Right renal pelvis (tissue), 4 donors: ENCODE measurements around the gene THOC3. TPM values are rescaled to one million over a fixed set of nuclear protein-coding genes. Genes with fewer than 3 reads are reported as not detected.
"Not testable (repeated sequence)": the region's sequence is repeated elsewhere in the genome, so short reads cannot be mapped to it uniquely, and the experiment has no call there.

ENCODE experiments used
- DNase-seq, 4 donors: peaks; one replicate each; pipeline ENCODE4 v3.0.0-alpha.2; 2013; ENCODE audit warnings: low read depth in 4 of 4, low spot score in 3 of 4, missing footprints in 1 of 4
- polyA plus RNA-seq, 4 donors: library from polyadenylated mRNA; unstranded; fragments of 120-200 nt; gene quantifications; one replicate each; pipeline ENCODE4 v1.2.1, GENCODE V29; 2013; ENCODE audit not compliant: insufficient read length in 4 of 4

Gene THOC3
- polyA plus RNA-seq: 10 to 100 TPM; 43.0 to 76.5 (median 60.8) TPM

DNA sequence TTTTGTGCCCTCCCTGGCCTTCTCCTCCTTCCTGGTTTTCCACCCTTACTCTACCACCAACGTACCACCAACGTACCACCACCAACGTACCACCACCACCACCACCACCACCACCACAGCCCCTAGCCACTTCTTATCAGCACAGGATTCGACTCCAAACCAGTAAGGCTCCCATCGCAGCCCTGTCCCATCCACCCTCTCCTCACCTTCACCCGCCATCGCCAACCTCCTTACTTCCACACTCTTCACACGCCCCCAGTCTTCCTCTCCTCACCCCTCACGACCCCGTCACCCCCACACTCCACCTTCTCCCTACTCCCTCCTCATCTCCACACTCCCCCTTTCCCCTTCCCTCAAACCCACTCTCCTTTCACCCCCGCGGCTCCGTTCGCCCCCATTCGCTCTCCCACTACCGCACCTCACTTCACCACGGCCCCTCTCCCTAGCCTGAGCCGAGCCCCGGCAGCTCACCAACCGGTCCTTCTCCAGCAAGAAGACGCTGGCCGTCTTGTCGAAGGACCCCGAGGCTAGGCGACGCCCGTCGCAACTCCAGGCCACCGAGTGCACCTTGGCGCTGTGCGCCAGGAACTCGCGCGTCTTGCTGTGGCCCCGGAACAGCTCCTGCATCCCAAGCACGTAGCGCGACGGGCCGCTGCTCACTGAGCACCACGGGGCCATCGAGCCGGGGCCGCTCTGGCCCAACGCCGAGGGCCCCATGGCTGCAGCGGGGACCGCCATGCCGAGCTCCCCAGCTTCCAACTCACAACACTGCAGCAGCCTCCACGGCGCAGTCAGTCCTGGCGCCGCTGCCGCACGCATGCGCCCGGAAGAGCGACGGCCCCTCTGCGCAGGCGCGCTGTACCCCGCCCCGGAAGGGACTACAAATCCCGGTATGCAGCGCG is at the start of gene THOC3:
TSS of gene THOC3 (minus strand) at position 845 of the 902 bp plus-strand sequence. CDS start at position 738, 107 bp downstream.
- DNase-seq: peak; percentile 58 to 74 (median 62)

GRCh38 chr5:176017324-176017723 is 49.2 kb upstream of the THOC3 start:
- DNase-seq: not testable (repeated sequence)

- not testable (repeated sequence) for DNase-seq
Observed at GRCh38 chr5:176014360-176014759, 46.2 kb upstream of the THOC3 start.

GRCh38 chr5:176011088-176011487 is 43.0 kb upstream of the THOC3 start:
- not testable (repeated sequence) for DNase-seq

GRCh38 chr5:176010202-176010601 is 42.1 kb upstream of the THOC3 start:
- DNase-seq: not testable (repeated sequence)

DNA sequence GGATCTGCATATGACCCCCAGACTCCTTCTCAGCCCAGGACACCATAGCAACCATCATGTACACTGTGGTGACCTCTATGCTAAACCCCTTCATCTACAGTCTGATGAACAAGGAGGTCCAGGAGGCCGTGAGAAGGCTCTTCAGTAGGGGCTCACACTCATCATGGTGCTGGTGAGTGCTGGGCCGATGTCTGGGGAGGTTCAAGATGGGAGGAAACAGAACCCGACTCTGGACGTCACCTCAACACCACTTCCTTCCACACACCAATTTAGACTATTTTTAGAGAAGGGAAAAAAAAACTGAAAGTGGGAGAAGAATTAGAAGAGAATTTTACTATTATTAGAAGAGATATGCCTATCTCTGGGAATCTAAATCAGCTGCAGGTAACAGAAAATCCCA is 39.1 kb upstream of the THOC3 start:
- DNase-seq: not testable (repeated sequence)

- DNase-seq: not testable (repeated sequence)
Observed at GRCh38 chr5:176006819-176007218, 38.7 kb upstream of the THOC3 start.

DNA sequence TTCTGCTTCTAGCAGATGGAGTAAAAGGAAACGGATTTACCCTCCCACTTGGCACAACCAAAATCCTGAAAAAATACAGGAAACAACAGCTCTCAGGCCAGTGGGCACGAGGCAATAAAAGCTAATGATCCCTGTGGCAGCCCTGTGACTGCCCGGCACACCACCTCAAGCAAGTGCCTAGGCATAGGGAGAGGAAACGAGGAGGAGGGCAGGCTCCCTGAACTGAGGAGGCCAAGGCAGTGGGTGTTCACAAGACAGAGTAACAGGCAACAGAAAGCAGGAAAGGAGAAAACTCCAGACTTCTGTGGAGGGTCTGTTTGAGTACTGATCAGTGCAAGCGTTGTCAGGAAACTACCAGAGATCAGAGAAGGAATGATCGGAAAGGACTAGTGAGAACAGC is 29.9 kb upstream of the THOC3 start:
- DNase-seq: peak in 2 of 4 donors; percentile 0 to 5

DNA sequence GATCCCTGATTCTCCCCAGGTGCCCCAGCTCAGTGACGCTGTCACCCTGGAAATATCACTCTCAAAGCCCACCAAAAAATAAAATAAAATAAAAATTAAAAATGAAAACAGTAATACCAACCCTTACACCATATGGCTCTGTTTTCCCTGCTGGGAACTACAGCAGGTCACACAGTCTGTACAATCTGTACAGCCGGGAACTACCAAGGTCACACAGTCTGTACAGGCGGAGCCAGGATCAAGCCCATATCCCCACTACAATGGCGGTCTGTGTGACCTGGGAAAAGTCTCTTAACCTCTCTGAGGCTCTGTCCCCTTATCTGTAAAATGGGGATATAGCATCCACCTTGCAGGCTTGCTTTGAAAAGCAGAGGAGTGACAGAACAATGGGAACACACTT is 29.4 kb upstream of the THOC3 start:
- DNase-seq: not testable (repeated sequence)

- not testable (repeated sequence) for DNase-seq
Observed at GRCh38 chr5:175996791-175997190, 28.7 kb upstream of the THOC3 start.

- not testable (repeated sequence) for DNase-seq
Observed at GRCh38 chr5:175995506-175995905, 27.4 kb upstream of the THOC3 start.

GRCh38 chr5:175979371-175979995 is 11.4 kb upstream of the THOC3 start:
- DNase-seq: not testable (repeated sequence)

DNA sequence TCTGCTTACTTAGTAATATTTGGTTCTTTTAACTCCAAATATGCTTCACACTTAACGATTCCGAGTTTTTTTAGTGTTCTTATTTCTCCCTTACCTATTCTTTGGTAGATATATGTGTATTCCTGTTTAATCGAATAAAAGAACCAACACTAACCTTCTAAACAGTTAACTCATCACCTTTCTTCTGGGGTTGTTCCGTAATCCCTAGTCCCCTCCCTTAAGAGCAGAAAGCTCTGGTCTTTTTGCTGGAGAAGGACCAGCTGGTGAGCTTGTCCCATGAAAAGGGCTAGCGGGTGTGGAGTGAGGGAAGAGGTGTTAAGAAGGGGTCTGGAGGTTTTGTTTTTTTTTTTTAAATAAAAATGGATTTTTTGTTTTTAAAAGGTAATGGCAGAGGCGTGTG is 266 bp upstream of the THOC3 start:
- DNase-seq: not testable (repeated sequence)

DNA sequence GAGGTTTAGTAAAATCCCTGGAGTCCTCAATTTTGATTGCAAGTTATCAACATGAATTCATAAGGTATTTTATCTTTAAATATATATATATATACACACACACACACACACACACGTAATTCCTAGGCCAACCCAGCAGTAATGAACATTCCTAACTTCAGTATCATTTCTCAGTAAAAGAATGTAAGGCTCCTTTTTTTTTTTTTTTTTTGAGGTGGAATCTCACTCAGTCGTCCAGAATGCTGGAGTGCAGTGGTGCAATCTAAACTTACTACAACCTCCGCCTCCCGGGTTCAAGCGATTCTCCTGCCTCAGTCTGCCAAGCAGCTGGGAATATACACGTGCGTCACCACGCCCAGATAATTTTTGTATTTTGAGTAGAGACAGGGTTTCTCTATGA is 5.8 kb downstream of the THOC3 start:
- DNase-seq: not testable (repeated sequence)

DNA sequence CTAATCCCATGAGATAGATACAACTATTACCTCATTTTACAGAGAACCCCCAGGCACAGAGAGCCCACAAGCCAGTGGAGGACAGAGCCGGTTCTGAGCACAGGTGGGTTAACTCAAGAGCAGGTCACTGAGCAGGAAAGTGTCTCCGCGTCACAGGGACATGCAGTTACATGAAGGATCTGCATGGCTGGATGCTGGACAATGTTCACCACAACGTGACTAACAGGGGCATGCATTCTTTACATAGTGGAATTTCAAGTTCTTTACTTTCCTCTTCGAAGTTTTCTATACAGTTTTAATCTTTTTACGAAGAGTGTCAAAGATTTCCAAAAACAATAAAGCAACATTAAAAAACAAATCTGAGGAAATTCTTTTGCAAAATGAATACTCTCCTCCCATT is 7.9 kb downstream of the THOC3 start:
- not testable (repeated sequence) for DNase-seq

DNA sequence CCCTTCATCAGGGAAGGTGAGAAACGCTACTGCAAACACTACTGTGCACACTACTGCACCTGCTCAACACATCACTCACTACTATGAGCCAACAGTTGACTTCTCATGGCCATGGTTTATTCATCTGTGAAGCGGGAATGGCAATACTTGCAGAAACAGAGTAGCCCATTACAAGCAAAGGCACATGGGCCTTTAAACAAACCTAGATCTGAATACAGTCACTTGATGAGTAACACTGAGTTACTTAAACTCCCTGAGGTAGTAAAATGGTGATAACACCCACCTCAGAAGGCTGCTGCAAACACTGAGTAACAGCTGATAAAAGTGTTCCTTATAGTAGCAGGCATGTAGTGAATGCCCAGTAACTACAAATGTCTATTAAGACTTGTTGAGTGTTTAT is 9.6 kb downstream of the THOC3 start:
- not testable (repeated sequence) for DNase-seq

DNA sequence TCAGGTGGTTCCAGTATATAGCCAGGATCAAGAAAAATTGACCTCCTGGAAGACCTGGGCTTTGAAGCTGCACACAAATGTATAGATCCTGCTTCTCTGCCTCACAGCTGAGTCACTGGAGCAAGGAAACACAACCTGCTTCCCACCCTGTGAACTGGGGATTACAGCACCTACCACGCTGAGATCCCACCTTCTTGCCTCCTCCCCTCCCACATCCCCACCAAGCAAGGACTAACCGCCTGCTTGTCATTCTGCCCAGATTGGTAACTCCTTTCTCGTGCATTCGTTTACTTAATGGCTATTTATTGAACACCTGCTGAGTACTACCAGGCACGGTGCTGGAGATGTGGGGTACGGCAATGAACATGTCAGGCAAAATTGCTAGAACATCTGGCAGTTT is 14.0 kb downstream of the THOC3 start:
- DNase-seq: not testable (repeated sequence)

- not testable (repeated sequence) for DNase-seq
Observed at GRCh38 chr5:175952810-175953209, 15.3 kb downstream of the THOC3 start.

GRCh38 chr5:175951339-175951969 is 16.7 kb downstream of the THOC3 start:
- DNase-seq: not testable (repeated sequence)

DNA sequence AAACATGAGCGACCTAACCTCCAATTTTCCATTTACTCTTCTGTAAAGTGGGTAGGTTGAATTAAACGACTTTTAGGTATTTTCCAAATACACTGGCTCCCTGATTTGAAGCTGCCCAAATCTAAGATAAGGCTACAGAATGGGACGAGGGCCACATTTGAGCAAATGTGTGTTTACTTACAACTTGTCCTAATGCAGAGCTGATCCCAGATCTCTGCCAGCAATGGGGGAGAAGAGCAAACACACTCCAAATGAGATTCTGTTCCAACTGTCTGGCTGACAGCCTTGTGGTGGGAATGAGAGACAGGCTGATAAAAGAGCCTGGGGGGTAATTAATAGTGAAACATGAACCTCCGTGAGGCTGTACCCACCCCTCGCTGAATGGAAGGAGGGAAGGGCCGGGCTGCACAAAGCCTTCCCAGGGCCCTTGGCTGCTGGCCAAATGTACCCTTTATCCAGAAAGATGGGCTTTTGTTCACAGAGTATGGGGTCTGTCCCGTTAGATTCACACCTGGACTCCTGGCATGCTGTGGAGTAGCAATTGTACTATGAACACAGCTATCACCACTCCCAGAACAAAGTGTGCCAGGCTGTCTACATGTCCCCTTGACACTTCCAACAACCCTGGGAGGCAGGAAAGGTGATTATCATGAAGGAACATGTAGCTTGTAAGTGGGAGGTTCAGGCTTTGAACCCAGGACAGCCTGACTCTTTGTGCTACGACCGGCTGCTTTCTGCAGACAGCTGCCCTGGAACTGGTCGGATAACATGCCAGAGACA is 19.6 kb downstream of the THOC3 start:
- not testable (repeated sequence) for DNase-seq
